Keratinocyte (primary cell): ENCODE data around the gene UNC79. TPM values are rescaled to one million over a fixed set of nuclear protein-coding genes. Genes with fewer than 3 reads are reported as not detected.
"Not testable (repeated sequence)": the region's sequence is repeated elsewhere in the genome, so short reads cannot be mapped to it uniquely, and the experiment has no call there.

Source experiments
- DNase-seq: peaks from one replicate; pipeline ENCODE4 v3.0.0-alpha.2; 2011; ENCODE audit warnings: low read depth, missing footprints, low spot score
- FAIRE-seq: peaks from 2 replicates; lab custom pipeline; 2011; peaks lifted over from hg19 to GRCh38; lab: Jason Lieb, UNC
- H2AFZ ChIP-seq: 2 replicates; pipeline ENCODE4 v1.6.0; 2012; ENCODE audit warnings: low read length, control low read depth, inconsistent platforms; ENCODE audit not compliant: control insufficient read depth
- H3K27ac ChIP-seq: 2 replicates; pipeline ENCODE4 v1.5.1; 2011; ENCODE audit warnings: low read length; ENCODE audit not compliant: control insufficient read depth, insufficient read depth
- H3K27me3 ChIP-seq: 3 replicates; pipeline ENCODE4 v1.6.0; 2011; ENCODE audit warnings: low read length; ENCODE audit not compliant: control insufficient read depth, insufficient read depth; ENCODE audit errors: extremely low read depth
- H3K36me3 ChIP-seq, 2 experiments: 2 replicates in 1 of 2; 3 replicates in 1 of 2; pipeline ENCODE4 v1.5.1; 2011; ENCODE audit warnings: low read length in 2 of 2, mild to moderate bottlenecking in 1 of 2; ENCODE audit not compliant: control insufficient read depth in 2 of 2, insufficient read depth in 2 of 2; ENCODE audit errors: extremely low read depth in 1 of 2
- H3K4me1 ChIP-seq: 3 replicates; pipeline ENCODE4 v1.5.1; 2011; ENCODE audit warnings: low read length; ENCODE audit not compliant: control insufficient read depth, insufficient read depth; ENCODE audit errors: extremely low read depth
- H3K4me2 ChIP-seq: 3 replicates; pipeline ENCODE4 v1.6.0; 2011; ENCODE audit warnings: low read depth, low read length; ENCODE audit not compliant: control insufficient read depth, insufficient read depth; ENCODE audit errors: extremely low read depth
- H3K4me3 ChIP-seq, 3 experiments: fragments of 200-600 bp in 1 of 3; sonication (generic) in 1 of 3; 2 replicates in 2 of 3; 3 replicates in 1 of 3; pipeline ENCODE4 v1.5.1; 2011 to 2016; ENCODE audit warnings: low read length in 3 of 3, mild to moderate bottlenecking in 3 of 3, control low read depth in 2 of 3, inconsistent platforms in 1 of 3, low read depth in 1 of 3, mixed read lengths in 1 of 3, mixed run types in 1 of 3, moderate library complexity in 1 of 3; ENCODE audit not compliant: control insufficient read depth in 2 of 3, insufficient read depth in 2 of 3; ENCODE audit errors: extremely low read depth in 1 of 3
- H3K79me2 ChIP-seq: 2 replicates; pipeline ENCODE4 v1.6.0; 2012; ENCODE audit warnings: low read length; ENCODE audit not compliant: control insufficient read depth, insufficient read depth
- H3K9ac ChIP-seq: 3 replicates; pipeline ENCODE4 v1.6.0; 2011; ENCODE audit warnings: low read length; ENCODE audit not compliant: control insufficient read depth, insufficient read depth; ENCODE audit errors: extremely low read depth
- H3K9me1 ChIP-seq: 3 replicates; pipeline ENCODE4 v1.6.0; 2011; ENCODE audit warnings: low read length; ENCODE audit not compliant: control insufficient read depth, insufficient read depth; ENCODE audit errors: extremely low read depth
- H3K9me3 ChIP-seq: 2 replicates; pipeline ENCODE4 v1.5.1; 2012; ENCODE audit warnings: low read depth, low read length; ENCODE audit not compliant: control insufficient read depth
- H4K20me1 ChIP-seq: 3 replicates; pipeline ENCODE4 v1.6.0; 2011; ENCODE audit warnings: low read length; ENCODE audit not compliant: control insufficient read depth, insufficient read depth; ENCODE audit errors: extremely low read depth
- CTCF ChIP-seq, 3 experiments: IDR thresholded peaks in 1 of 3; conservative IDR thresholded peaks in 1 of 3; optimal IDR thresholded peaks in 1 of 3; 2 replicates in 2 of 3; 3 replicates in 1 of 3; pipeline versions ENCODE3 to v1.5.1; 2011; ENCODE audit warnings: low read length in 3 of 3, mild to moderate bottlenecking in 3 of 3, moderate library complexity in 2 of 3, control low read depth in 1 of 3, inconsistent platforms in 1 of 3; ENCODE audit not compliant: insufficient read depth in 2 of 3; ENCODE audit errors: extremely low read depth in 1 of 3
- EZH2 ChIP-seq: IDR thresholded peaks from one replicate; pipeline ENCODE4 v1.6.1; 2012; ENCODE audit warnings: inconsistent platforms, mild to moderate bottlenecking, low read length, moderate library complexity
- dilution Hi-C: fragments of 300-500 bp; cut with MboI; formaldehyde crosslinking; loops from one replicate; pipeline ENCODE4 v1.7.0; 2020; ENCODE audit warnings: low sequenced_read_pairs; ENCODE audit not compliant: extremely low pct_ligation_motif_present
- polyA plus RNA-seq, 5 experiments: library from polyadenylated mRNA; depleted of rRNA in 3 of 5; stranded (reverse) in 3 of 5; stranded (forward) in 1 of 5; unstranded in 1 of 5; fragments of >200 nt; gene quantifications; 1 replicate in 1 of 5; 2 replicates in 3 of 5; 3 replicates in 1 of 5; pipeline versions ENCODE4 v1.2.1 to v1.2.3, GENCODE V29; 2011 to 2012; ENCODE audit warnings: missing spikeins in 2 of 5, low read depth in 1 of 5, low replicate concordance in 1 of 5

The UNC79 gene
- polyA plus RNA-seq, 1 donor (not counting 4 experiments of a cell fraction or from before 2014, with no cell fraction given), result 0.01 TPM

- no peaks in the 10 kb centered on the region for H3K27me3 ChIP-seq
- dilution Hi-C loops, result no loop called here
Observed at GRCh38 chr14:93475471-93475870, 44.7 kb downstream of the UNC79 start.

GRCh38 chr14:93476305-93476704 lies 45.6 kb downstream of the UNC79 start:
- Histone ChIP-seq H4K20me1 (no peaks in the 10 kb centered on the region), H3K27ac (no peak overlapping the region), H3K36me3 (no peaks in the 10 kb centered on the region), H3K4me1 (no peaks in the 10 kb centered on the region), H3K9me1 (no peaks in the 10 kb centered on the region), H2AFZ (no peak overlapping the region), H3K9me3 (no peaks in the 10 kb centered on the region), H3K4me3 (no peak overlapping the region), H3K9ac (no peak overlapping the region), H3K79me2 (no peaks in the 10 kb centered on the region), H3K4me2 (no peak overlapping the region), H3K27me3 (no peaks in the 10 kb centered on the region)
- DNase-seq, result no peak
- no peak for FAIRE-seq
- dilution Hi-C loops, result no loop called here
- no peak for TF ChIP-seq CTCF (optimal IDR thresholded peaks at IDR 0.05 in 1 of 3, IDR thresholded peaks at IDR 0.05 in 1 of 3, conservative IDR thresholded peaks at IDR 0.05 in 1 of 3; ENCODE audit: extremely low read depth in 1 of 3, insufficient read depth in 2 of 3, low read length in 3 of 3)
- no peak for TF ChIP-seq EZH2

More at GRCh38 chr14:93475471-93475870, 44.7 kb downstream of the UNC79 start:
- no peak for FAIRE-seq
- H3K4me1 ChIP-seq, result no peaks in the 10 kb centered on the region
- no peak overlapping the region for H3K4me2 ChIP-seq
- no peak overlapping the region for H2AFZ ChIP-seq
- no peak overlapping the region for H3K27ac ChIP-seq
- no peak overlapping the region for H3K9ac ChIP-seq
- no peak for TF ChIP-seq EZH2
- no peak for TF ChIP-seq CTCF (optimal IDR thresholded peaks at IDR 0.05 in 1 of 3, IDR thresholded peaks at IDR 0.05 in 1 of 3, conservative IDR thresholded peaks at IDR 0.05 in 1 of 3; ENCODE audit: extremely low read depth in 1 of 3, insufficient read depth in 2 of 3, low read length in 3 of 3)
- no peaks in the 10 kb centered on the region for H3K9me3 ChIP-seq
- no peaks in the 10 kb centered on the region for H3K36me3 ChIP-seq
- H3K9me1 ChIP-seq, result no peaks in the 10 kb centered on the region
- no peaks in the 10 kb centered on the region for H3K79me2 ChIP-seq
- no peak for DNase-seq
- no peak overlapping the region for H3K4me3 ChIP-seq
- no peaks in the 10 kb centered on the region for H4K20me1 ChIP-seq

- dilution Hi-C loops, DNase-seq, H3K4me2 ChIP-seq, H3K9me1 ChIP-seq, H3K36me3 ChIP-seq, H3K79me2 ChIP-seq, H3K4me3 ChIP-seq, FAIRE-seq, H2AFZ ChIP-seq, H3K9ac ChIP-seq, H3K27me3 ChIP-seq, H3K4me1 ChIP-seq, H3K27ac ChIP-seq, H3K9me3 ChIP-seq, H4K20me1 ChIP-seq: not testable (repeated sequence)
Observed at GRCh38 chr14:93479074-93479473, 48.3 kb downstream of the UNC79 start.
